HFFc6 (cell line): ENCODE measurements around the gene PATZ1. TPM values are rescaled to one million over a fixed set of nuclear protein-coding genes. Genes with fewer than 3 reads are reported as not detected.
A peak's percentile ranks its signal among the peaks of the same experiment; 100 is the strongest.

ENCODE experiments used
- DNase-seq: peaks from one replicate; pipeline ENCODE4 v3.0.0-alpha.2; 2018
- H3K27ac Mint-ChIP-seq: 2 replicates; pipeline ENCODE4 v1.8.0; 2020; ENCODE audit warnings: mild to moderate bottlenecking, mixed read lengths
- H3K27me3 Mint-ChIP-seq: 2 replicates; pipeline ENCODE4 v1.8.0; 2021; ENCODE audit warnings: mild to moderate bottlenecking, moderate library complexity, mixed read lengths; ENCODE audit not compliant: insufficient read depth
- H3K36me3 Mint-ChIP-seq: 2 replicates; pipeline ENCODE4 v1.8.0; 2021; ENCODE audit warnings: low read depth, mixed read lengths
- H3K4me1 Mint-ChIP-seq: 2 replicates; pipeline ENCODE4 v1.8.0; 2020; ENCODE audit warnings: low read depth, mixed read lengths
- H3K4me3 Mint-ChIP-seq: 2 replicates; pipeline ENCODE4 v1.8.0; 2020; ENCODE audit warnings: mild to moderate bottlenecking, moderate library complexity, mixed read lengths
- H3K9me3 Mint-ChIP-seq: 2 replicates; pipeline ENCODE4 v1.8.0; 2020; ENCODE audit warnings: mild to moderate bottlenecking, mixed read lengths
- total RNA-seq, 6 experiments: library from RNA; stranded (reverse); fragmentation: NEBNext Ultra II Directional; extraction: Animal tissue kit (Norgen Biotek cat#: 25700); gene quantifications; 2 replicates in 1 of 6; 3 replicates in 5 of 6; pipeline ENCODE4 v1.2.3, GENCODE V29; 2021
- TF ChIP-seq, protein P1 (sequence below): fragments of 200-600 bp; sonication (generic); IDR thresholded peaks from 2 replicates; pipeline ENCODE4 v1.5.0; 2021; ENCODE audit warnings: antibody characterized with exemption, mild to moderate bottlenecking

Gene PATZ1
- total RNA-seq, 6 experiments from 2014 or later: 12.4 to 16.0 (median 13.9) TPM

GRCh38 chr22:31295360-31295759 lies 50.8 kb downstream of the PATZ1 start:
- TF ChIP-seq, protein P1, sequence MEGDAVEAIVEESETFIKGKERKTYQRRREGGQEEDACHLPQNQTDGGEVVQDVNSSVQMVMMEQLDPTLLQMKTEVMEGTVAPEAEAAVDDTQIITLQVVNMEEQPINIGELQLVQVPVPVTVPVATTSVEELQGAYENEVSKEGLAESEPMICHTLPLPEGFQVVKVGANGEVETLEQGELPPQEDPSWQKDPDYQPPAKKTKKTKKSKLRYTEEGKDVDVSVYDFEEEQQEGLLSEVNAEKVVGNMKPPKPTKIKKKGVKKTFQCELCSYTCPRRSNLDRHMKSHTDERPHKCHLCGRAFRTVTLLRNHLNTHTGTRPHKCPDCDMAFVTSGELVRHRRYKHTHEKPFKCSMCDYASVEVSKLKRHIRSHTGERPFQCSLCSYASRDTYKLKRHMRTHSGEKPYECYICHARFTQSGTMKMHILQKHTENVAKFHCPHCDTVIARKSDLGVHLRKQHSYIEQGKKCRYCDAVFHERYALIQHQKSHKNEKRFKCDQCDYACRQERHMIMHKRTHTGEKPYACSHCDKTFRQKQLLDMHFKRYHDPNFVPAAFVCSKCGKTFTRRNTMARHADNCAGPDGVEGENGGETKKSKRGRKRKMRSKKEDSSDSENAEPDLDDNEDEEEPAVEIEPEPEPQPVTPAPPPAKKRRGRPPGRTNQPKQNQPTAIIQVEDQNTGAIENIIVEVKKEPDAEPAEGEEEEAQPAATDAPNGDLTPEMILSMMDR: no peak
- H3K9me3 Mint-ChIP-seq: no peaks in the 10 kb centered on the region
- H3K4me1 Mint-ChIP-seq: peaks cover 55% of the 10 kb centered on the region
- 0 out of 2 replicates have a peak, but pooled peaks cover under 1% of the 10 kb centered on the region for H3K27me3 Mint-ChIP-seq
- H3K4me3 Mint-ChIP-seq: no peak overlapping the region
- DNase-seq: no peak
- H3K27ac Mint-ChIP-seq: peak overlapping the region; percentile 87; the same call in 1 of the 2 replicates
- peaks cover 2% of the 10 kb centered on the region; the same call in 1 of the 2 replicates for H3K36me3 Mint-ChIP-seq

DNA sequence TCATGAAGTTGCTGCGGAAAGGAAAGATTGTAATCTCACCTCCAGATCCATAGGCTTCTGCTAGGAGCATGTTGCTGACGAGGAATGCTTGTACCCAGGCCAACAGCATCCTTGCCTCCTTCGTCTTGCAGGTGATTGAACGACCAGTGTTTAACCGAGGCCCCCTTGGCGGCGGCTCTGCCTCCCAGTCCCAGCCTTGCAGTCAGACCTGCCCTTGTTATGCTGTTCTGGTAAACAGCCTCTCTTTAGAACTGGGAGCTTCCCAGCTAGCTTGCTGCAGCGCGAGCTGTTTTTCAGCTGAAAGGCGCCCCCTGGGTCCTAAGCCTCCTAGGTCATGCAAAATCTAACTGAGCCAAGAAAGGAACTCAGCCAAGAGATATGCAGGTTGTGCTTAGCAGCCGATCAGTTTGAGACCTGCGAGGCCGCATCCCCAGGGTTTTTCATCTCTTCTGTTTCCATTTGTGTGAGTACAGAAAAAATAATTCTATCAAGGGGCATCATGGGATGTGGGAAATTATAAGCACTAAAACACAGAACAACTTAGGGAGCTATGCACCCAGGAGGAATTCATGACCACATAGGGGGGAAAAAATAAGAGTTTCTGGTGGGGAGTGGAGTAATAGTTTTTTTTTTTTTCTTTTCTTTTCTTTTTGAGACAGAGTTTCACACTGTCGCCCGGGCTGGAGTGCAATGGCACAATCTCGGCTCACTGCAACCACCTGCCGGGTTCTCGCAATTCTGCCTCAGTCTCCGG lies 53.7 kb downstream of the PATZ1 start, which contains the start of gene PIK3IP1:
TSS of gene PIK3IP1 (minus strand) at position 253 of the 754 bp plus-strand sequence. CDS start at position 109, 144 bp downstream.
- peaks cover 62% of the 10 kb centered on the region for H3K4me1 Mint-ChIP-seq
- TF ChIP-seq, protein P1: peak; percentile 76
- H3K36me3 Mint-ChIP-seq: peaks cover 7% of the 10 kb centered on the region; the same call in 1 of the 2 replicates
- peak; percentile 77 for DNase-seq
- no peaks in the 10 kb centered on the region for H3K9me3 Mint-ChIP-seq
- peak within 1 kb of the TSS; percentile 94 for H3K4me3 Mint-ChIP-seq
- H3K27me3 Mint-ChIP-seq: no peaks in the 10 kb centered on the region
- peak within 1 kb of the TSS; percentile 82 for H3K27ac Mint-ChIP-seq

DNA sequence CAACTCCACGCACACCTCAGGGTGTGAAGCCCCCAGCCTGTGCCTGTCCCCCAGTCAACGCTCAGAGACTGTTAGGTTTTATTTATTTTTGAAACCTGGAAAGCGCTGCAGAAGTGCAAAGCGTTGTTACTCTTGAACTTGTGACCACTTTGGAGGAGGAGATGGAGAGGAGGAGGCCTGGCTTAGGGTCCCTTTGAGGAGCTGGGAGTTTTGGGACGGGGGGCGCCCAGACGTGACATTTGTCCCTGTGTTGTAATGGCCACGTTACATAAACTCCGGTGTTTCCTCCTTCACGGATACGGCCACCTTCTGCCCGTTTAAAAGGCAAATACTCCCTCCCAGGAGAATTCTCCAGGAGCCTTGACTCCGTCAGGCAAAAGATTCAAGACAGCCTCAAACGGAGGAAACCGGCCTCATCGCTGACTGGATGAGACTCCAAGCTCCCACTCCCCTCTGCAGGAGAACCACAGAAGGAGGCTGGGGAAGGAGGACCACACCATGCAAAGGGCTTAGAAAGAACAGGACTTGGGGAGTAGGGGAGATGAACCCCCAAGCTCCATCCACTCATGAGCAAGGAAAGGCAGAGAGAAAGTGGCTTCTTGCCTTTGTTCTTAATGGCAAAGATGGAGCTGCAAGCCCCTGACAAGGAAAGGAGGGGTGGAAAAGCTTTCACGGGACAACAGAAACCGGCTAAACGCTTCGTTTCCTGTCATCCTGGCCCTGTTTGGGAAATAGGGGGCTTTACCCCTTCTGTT lies 54.5 kb downstream of the PATZ1 start:
- TF ChIP-seq, protein P1: no peak
- no peaks in the 10 kb centered on the region for H3K27me3 Mint-ChIP-seq
- peak overlapping the region; percentile 94 for H3K4me3 Mint-ChIP-seq
- DNase-seq: no peak
- H3K4me1 Mint-ChIP-seq: peaks cover 57% of the 10 kb centered on the region
- peaks cover 7% of the 10 kb centered on the region; the same call in 1 of the 2 replicates for H3K36me3 Mint-ChIP-seq
- no peaks in the 10 kb centered on the region for H3K9me3 Mint-ChIP-seq
- peak overlapping the region; percentile 82 for H3K27ac Mint-ChIP-seq

GRCh38 chr22:31290494-31291471 lies 55.4 kb downstream of the PATZ1 start:
- peak overlapping the region; percentile 94 for H3K4me3 Mint-ChIP-seq
- peak overlapping the region; percentile 96 for H3K27ac Mint-ChIP-seq
- peaks cover 7% of the 10 kb centered on the region; the same call in 1 of the 2 replicates for H3K36me3 Mint-ChIP-seq

More at GRCh38 chr22:31290494-31291471, 55.4 kb downstream of the PATZ1 start:
- peak; percentile 84 for DNase-seq
- TF ChIP-seq, protein P1: no peak
- H3K4me1 Mint-ChIP-seq: peaks cover 48% of the 10 kb centered on the region
- H3K9me3 Mint-ChIP-seq: no peaks in the 10 kb centered on the region
- no peaks in the 10 kb centered on the region; the same call in 1 of the 2 replicates for H3K27me3 Mint-ChIP-seq
